Cardiac fibroblast (primary cell): ENCODE results near the gene ROPN1L.
"Not testable (repeated sequence)": the region's sequence is repeated elsewhere in the genome, so short reads cannot be mapped to it uniquely, and the experiment has no call there.

Experiments used
- DNase-seq, 2 donors: peaks; one replicate each; pipeline versions ENCODE4 v3.0.0 to v3.0.0-alpha.2; 2010; ENCODE audit warnings: low read depth in 2 of 2
- H3K4me3 ChIP-seq, 2 donors: replicated peaks in 1 of 2; 1 replicate in 1 of 2; 2 replicates in 1 of 2; pipeline ENCODE4 v1.5.1; 2011; ENCODE audit warnings: low read depth in 2 of 2, low read length in 2 of 2, mild to moderate bottlenecking in 2 of 2, moderate library complexity in 1 of 2
- CTCF ChIP-seq: IDR thresholded peaks from one replicate; pipeline ENCODE4 v1.5.1; 2011; ENCODE audit warnings: low read depth, mild to moderate bottlenecking, low read length, inconsistent platforms

The ROPN1L gene

GRCh38 chr5:10488144-10488543 is 46.5 kb downstream of the ROPN1L start:
- no peak for DNase-seq
- no peak for TF ChIP-seq CTCF
- no peak overlapping the region for H3K4me3 ChIP-seq

GRCh38 chr5:10489810-10490426 is 48.2 kb downstream of the ROPN1L start:
- TF ChIP-seq CTCF = no peak
- no peak overlapping the region for H3K4me3 ChIP-seq
- DNase-seq = peak; percentile 32 to 33

- H3K4me3 ChIP-seq = no peak overlapping the region
- DNase-seq = no peak
- no peak for TF ChIP-seq CTCF
These were observed 49.4 kb downstream of the ROPN1L start for GRCh38 chr5:10490927-10491672.

- no peak for TF ChIP-seq CTCF
- no peak for DNase-seq
- no peak overlapping the region for H3K4me3 ChIP-seq
These were observed 50.0 kb downstream of the ROPN1L start for GRCh38 chr5:10491673-10492026.

- no peak for TF ChIP-seq CTCF
- no peak for DNase-seq
- no peak overlapping the region for H3K4me3 ChIP-seq
These were observed 52.2 kb downstream of the ROPN1L start for GRCh38 chr5:10493884-10494283.

GRCh38 chr5:10494497-10494896 is 52.8 kb downstream of the ROPN1L start:
- H3K4me3 ChIP-seq, DNase-seq: not testable (repeated sequence)

- no peak for DNase-seq
- TF ChIP-seq CTCF = no peak
- no peak overlapping the region for H3K4me3 ChIP-seq
These were observed 55.9 kb downstream of the ROPN1L start for GRCh38 chr5:10497554-10497953.
